HG03520 (cell line): Measurements from ENCODE around the gene TNS3.
A peak's percentile ranks its signal among the peaks of the same experiment; 100 is the strongest.

Experiments
- ATAC-seq: cut with Tn5 transposase; IDR thresholded peaks from one replicate; pipeline ENCODE4 v1.9.1; 2021; ENCODE audit warnings: mild to moderate bottlenecking, moderate library complexity; ENCODE audit not compliant: unreplicated experiment

TNS3 gene

DNA sequence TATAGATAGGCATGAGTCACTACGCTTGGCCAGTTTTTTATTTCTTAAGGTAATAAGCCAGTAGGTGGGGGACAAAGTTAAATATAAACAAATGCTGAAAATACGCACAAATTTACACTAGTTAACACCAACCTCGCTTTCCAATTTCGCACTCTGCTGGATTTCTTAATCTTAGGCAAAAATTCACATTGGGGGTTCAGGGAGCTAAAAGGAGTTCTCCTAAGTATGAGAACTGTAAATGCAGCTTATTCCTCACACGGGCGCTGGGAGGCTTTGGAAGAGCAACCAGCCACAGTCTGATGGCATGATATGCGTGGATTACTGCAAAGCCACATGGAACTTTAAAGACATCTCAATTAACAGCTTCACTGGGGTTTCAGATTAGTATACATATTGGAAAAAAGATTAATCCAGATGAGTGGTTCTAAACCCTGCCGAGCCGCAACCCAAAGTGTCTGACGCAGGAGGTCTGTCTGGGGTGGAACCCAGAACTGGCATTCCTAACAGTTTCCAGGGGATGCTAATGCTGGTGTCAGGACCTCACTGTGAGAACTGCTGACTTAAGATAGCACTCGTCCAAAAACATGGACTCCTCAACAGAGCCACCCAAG lies 16.2 kb downstream of the TNS3 start:
- ATAC-seq: no peak

DNA sequence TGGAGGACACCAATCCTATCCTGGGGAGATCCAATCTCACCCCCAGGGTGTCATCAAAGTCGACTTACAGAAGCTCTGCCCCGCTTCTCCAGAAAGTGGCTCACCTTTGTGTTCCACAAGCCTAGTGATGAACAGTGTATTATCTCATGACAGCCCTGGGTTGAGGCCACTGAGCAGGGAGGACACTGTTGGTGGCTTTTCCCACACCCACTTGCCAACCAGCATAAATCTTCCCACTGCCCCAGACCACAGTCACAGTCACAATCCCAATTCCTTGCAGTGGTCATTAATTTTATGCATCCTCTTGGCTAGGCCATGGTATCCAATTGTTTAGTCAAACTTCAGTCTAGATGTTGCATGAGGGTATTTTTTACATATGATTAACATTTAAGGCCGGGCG lies 18.4 kb downstream of the TNS3 start:
- ATAC-seq: no peak

DNA sequence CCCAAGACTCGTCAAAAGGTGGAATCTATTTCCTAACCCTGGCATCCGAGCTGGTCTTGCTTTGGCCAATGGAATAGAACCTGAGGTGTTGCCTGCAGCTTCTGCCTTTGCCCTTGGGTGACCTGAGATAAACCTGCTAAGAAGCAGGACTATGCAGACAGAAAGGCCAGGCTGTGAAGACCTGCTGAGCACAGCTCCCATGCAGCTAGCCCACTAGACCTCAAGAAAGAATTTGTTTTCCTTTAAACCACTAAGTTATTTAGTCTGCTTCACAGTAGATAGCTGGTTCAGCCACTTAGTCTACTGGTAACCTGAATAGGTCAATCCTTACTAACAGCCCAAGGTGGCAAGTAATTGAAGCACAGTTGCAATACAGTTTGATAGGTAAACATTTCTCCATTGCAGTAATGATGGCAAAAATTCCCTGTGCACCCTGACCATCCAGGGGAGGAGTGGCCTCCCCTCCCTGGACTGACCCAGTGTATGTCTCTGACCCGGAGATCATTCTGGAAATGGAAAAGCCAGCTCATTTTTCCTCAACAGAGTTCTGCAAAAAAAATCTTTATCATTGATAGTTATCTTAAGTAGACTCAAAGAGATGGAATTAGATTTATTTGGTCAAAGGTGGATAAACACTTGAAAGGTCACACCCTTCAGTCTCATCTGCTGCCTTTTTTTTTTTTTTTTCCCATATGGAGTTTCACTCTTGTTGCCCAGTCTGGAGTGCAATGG lies 20.0 kb downstream of the TNS3 start:
- no peak for ATAC-seq

DNA sequence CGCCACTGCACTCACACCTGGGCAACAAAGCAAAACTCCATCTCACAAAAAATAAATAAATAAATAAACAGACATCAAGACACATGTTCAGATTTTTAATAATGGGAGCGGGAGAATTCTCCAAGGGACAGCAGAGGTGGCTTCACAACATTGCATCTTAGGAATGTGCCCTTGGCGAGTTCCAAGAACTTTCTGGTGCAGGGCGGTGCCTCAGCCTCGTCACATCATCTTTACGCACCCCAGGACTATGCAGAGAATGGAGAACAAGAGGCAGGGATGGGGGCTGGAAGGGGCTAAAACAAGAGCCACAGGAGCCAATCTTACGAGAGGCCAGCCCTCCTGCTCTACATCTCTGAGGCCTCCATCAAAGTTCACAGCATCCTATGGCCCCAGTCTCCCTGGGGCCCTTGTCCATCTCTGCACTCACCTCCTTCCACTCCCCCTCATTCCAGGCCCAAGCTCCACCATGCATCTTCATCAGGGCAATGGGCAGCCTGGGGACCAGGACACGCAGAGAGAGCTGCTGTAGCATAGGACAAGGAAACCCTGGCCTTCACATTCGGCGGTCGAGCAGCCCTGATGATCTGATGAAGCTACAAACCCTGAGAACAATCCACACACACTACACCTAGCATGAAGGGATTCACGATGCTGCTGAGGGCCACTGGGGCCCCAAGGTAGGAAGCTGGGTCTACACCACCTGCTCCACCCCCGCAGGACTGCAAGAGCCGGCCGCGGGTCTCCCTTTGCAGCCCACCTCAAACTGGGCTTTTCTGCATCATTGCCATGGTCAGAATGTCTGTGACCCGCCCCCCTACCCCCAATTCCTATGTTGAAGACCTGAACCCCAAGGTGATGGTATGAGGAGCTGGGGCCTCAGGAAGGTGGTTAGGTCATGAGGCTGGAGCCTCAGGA lies 22.3 kb downstream of the TNS3 start:
- ATAC-seq: no peak

DNA sequence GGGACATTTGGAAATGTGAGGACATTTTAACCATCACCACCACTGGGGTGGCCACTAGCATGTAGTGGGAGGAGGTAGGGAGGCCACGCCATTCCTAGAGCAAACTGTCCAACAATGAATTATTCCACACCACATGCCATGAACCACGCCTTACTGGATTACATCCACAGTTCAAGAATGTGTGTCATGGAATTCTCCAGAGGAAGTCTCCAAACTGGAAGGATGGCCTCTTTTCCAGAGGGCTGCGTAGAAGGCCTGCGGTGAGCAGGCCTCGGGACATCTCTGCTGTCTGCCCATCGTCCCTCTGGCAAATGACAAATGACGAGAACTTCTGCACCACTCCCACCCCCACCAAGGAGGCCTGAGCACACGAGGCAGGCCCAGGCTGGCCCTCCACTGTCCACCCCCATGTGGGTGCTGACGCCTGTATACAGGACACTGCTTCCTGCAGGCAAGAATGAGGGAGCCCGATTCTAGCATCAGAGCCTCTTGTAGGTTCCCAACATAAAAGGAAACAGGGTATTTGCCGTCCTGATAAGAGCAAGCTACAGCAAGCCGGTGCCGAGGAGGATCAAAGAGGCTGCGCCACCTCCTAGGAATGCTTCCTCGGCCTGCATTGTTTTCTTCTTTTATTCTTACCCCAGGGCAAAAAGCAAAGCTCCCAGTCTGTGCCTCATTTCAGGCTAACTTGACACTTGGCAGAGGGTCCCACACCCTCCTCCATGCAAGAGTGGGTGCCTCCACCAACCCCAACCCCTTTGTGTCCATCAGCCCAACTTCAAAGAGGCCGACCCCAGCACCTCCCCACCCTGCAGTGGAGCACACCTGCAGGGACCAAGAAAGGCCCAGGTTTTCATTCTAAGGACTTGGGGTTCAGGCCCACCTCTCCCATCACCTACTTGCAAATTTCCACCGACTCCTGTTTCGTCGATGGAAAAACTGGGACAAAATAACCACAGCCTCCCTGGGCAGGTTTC lies 23.9 kb downstream of the TNS3 start:
- no peak for ATAC-seq

DNA sequence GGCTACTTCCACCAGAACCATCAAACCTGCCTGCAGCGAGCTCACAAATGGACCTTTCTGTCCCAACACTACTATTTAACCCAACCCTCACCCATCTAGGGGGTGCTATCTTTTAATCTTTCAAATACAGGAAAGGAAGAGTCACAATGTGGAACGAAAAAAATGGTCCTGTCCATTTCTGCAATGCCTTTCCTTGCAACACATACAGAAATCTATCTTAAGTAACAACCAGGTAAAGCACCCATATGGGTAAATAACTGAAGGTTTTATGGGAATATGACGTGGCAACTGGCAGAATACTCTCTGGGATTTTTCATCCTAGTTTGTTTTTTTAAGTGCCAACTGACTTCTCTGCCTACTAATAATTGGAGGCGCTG lies 24.6 kb downstream of the TNS3 start:
- ATAC-seq: no peak

DNA sequence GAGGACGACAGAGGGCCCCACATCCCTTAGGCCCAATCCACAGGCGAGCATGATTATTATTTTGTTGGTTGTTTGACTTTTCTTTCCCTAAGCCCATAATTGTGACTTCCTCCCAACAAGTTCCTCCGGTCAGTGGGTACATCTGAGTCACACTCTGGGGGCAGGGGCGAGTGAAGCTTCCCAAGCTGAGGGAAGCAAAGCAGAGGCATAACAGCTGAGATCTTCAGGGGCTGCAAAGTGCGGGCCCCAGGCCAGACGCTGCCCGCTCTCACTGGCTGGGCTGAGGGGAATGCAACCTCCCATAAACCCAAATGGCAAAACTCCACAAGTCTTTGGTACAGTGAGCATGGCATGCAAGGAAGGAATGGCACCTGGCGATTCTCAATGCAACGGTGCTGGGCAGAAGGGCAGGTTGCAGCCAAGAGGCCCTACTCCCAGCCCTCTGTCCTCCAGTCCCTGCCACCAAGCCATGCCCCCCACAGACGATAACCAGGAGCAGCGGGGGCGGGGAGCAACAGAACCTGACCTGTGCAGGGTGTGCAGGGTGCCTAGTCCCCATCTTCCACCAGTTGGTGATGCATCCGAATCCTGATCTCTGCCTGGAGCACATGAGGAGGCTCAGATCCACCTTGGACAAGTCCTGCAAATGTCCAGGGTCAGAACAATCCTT lies 25.3 kb downstream of the TNS3 start:
- ATAC-seq: no peak

DNA sequence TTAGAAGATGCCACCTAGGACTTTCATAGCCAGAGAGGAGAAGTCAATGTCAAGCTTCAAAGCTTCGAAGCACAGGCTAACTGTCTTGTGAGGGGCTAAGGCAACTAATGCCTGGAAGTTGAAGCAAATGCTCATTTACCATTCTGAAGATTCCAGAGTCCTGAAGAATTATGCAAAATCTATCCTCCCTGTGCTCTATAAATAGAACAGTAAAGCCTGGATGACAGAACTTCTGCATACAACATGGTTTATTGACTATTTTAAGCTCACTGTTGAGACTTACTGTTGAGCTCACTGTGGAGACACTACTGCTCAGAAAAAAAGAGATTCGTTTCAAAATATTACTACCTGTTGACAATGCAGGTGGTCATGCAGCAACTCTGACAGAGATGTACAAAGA lies 28.6 kb downstream of the TNS3 start:
- ATAC-seq: no peak

DNA sequence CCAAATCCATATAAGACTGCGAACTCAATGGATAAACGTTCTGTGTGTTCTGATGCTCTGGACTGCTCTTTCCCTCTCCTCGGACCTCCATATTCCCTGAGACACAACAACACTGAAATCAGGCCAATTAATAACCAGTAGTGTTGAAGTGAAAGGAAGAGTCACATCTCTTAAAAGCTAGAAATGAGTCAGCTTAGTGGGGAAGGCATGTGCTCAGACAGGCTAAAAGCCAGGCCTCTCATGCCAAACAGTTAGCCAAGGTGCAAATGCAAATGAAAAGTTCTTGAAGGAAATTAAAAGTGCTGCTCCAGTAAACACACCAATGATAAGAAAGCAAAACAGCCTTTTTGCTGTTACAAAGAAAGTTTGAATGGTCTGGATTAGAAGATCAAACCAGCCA lies 29.3 kb downstream of the TNS3 start:
- ATAC-seq: peak; percentile 100

DNA sequence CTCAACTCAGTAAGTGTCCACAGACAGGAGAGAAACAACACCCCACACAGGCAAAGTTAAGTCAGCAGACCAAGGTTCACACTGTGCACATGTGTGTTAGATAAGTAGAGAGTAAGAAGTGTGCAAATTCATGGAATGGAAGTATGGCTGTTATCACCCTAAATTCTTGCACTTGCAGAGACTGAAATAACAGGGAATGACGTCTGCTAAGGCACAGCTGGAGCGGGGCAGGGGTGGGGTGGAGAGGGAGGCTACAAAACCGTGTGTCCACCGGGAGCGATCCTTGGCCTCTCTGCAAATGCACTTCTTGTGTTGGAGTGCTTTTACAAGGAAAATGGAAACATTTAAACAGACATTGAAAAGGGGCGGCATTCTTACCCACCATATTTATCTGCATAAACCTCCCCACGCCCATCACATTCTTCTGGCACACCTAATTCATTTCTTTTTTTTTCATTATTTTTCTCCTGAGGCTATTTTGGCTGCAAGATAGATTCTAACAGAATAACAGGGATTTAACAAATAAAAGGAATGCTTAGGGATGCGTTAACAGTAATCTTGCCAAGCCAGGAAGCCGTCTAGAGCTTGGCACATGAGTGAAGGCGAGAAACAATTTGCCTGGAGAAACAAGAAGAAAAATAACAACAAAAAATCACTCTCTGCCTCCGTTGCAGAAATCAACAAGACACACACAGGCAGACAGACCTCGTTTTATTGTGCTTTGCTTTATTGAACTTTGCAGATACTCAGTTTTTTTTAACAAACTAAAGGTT lies 30.1 kb downstream of the TNS3 start:
- no peak for ATAC-seq

DNA sequence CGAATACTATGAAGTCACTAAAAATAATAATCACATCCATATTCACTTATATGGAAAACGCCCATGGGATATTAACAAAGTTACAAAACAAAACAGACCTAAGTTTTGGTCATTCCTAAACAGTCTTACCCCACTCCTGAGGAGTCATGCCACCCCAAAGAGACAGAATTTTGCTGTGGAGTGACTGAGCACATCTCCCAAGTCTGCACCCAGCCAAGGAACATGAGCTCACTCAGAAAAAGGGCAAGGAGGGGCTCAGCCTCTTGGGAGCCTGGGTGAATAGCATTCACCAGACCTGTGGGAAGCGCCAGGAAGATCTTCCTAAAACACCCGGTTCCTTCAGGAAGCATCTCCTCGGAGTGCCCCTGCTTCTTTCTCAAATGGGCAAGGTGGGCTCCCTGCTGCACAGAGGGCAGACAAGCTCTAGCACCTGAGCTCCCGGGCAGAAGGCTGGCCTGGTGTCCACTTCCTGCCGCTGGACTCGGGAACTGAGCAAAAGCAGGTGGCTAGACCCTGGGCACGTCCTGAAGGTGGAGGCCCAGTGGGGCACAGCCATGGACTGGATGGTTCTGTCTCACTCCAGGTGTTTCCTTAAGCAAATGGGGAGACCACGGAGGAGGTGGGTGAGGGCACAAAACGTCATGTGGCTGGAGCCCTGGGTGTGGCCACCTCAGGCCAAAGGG lies 31.0 kb downstream of the TNS3 start:
- no peak for ATAC-seq

DNA sequence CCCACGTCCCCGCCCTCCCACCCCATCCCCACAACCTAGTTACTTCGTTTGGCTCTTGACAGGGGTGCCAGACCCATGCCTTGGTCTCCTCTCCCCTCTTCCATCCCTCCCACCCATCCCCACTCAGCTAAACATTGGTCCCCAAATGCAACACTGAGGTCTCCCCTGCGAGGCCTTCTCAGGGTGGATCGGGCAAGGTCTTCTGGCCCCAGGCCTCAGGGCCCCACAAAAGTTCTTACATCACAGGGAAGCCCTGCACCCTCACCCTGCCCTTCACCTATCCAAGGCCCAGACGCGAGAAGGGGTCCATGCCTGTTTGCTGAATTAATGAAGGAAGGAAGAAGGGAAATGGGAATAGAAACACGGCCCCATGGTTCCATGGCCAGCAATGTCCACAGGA lies 32.0 kb downstream of the TNS3 start:
- no peak for ATAC-seq

DNA sequence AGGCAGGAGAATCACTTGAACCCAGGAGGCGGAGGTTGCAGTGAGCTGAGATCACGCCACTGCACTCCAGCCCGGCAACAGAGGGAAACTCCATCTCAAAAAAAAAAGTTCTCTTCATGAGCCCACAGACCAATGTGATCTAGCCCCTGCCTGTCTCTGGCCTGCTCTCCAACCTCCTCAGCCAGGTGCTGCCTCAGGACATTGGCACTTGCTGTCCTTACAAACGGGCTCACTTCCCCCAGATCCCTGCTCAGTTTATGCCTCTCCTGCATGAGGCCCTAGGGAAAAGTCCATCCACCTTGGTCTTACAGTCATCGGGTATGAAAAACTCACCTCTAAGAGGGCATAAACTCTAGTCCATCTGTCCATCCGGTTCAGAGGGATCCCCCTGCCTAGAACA lies 32.5 kb downstream of the TNS3 start:
- ATAC-seq: no peak

DNA sequence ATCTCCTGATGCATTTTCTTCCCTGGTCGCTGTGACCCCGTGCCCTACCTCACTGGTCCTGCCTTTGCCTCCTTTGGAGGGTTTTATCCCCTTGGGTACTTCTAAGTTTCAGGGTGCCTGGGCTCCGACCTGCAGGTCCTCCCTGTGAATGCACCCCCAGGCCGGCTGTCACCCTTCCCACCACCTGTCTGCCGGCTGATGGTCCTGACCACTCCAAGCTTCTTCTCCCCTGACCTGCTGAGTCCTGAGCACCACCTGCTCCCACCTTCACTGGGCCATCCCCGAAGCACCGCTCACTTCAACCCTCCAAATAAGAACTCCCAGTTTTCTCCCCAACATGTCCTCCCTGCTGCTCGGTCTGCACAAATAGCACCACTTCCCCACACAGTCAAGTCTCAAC lies 33.4 kb downstream of the TNS3 start:
- ATAC-seq: no peak

DNA sequence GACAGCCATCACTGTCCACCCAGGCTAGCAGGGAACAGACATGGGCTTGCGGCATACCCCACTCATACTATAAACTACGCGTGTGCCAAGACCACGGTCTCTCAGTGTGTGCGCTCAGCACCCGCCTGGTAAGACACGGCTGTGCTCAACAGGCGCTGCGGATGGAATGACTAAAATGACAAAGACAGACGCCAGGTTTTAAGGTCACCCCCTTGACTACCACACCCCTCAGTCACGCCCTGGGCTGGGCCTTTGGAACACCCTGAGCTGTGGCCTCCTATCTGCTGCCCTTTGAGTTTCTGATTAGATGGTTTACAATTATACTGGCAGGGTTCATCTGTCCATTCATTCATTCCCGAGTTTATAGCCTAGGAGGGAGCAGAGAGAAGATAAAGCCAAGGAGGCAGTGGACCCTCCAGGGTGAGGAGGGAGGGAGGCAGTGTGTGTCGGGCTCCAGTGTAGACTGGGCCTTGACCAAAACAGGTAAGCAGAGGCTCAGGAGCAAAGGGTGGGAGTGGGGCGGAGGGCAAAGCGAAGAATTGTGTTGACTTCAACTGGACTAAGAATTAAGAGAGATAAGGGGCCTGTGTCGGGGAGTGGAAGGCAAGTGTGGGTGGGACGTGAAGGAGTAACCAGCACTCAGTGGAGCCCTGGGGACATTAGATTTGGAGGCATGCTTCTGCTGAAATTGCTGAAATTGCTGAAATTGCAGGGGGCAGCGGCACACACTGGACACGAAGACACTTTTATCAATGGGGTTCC lies 35.0 kb downstream of the TNS3 start:
- ATAC-seq: no peak

DNA sequence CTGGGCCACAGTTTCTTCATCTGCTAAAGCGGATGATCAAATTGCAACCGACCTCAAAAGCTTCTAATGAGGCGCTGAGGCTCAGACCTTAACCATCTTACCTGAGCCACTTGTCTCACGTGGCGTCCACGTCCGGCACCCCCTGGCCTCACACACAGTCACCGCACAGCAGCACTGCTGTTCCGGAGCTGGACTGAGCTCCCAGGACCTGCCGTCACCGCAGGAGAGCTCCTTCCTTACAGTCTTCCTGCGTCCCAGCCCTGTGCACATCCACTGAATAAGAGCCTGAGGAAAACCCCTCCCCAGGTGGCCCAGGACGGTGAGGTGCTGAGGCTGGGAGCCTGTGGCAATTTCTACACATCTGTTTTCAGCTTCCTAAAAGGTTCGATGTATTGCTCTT lies 35.7 kb downstream of the TNS3 start:
- no peak for ATAC-seq

DNA sequence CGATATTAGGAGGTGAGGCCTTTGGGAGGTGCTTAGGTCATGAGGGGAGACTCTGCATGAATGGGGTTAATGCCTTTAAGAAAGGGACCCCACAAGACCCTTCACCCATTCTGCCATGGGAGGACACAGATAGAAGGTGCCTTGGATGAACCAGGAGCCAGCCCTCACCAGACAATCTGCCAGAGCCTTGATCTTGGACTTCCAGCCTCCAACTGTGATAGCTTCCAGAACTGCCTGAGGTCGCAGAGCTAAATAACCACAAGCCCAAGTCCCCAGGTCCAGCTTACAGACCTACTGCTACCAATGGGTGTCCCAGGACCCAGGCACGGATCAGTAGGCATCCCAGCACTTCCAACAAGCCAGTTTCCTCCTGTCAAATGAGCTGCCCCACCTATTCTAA lies 37.5 kb downstream of the TNS3 start:
- ATAC-seq: no peak

DNA sequence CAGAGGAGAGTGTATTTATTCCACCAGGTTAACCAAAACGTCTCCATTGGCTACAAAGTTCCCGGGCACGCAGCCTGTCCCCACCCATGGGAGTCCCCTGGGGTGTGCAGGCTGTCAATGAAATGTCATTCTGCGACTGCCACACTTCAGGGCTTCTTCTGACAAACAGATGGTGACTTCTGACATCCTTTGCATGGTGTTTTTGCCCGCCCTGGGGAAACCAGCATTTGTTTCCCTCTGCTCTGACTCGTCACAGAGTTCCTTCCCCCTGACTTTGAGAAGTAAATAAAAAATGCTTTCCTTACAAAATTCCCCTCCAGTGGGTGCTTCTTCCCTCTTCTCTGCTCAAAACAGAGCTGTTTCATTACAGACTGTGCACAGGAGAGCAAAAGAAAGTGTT lies 38.2 kb downstream of the TNS3 start:
- no peak for ATAC-seq
